ENCODE measurements around the gene SDC4.

SDC4 gene, protein sequence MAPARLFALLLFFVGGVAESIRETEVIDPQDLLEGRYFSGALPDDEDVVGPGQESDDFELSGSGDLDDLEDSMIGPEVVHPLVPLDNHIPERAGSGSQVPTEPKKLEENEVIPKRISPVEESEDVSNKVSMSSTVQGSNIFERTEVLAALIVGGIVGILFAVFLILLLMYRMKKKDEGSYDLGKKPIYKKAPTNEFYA

DNA sequence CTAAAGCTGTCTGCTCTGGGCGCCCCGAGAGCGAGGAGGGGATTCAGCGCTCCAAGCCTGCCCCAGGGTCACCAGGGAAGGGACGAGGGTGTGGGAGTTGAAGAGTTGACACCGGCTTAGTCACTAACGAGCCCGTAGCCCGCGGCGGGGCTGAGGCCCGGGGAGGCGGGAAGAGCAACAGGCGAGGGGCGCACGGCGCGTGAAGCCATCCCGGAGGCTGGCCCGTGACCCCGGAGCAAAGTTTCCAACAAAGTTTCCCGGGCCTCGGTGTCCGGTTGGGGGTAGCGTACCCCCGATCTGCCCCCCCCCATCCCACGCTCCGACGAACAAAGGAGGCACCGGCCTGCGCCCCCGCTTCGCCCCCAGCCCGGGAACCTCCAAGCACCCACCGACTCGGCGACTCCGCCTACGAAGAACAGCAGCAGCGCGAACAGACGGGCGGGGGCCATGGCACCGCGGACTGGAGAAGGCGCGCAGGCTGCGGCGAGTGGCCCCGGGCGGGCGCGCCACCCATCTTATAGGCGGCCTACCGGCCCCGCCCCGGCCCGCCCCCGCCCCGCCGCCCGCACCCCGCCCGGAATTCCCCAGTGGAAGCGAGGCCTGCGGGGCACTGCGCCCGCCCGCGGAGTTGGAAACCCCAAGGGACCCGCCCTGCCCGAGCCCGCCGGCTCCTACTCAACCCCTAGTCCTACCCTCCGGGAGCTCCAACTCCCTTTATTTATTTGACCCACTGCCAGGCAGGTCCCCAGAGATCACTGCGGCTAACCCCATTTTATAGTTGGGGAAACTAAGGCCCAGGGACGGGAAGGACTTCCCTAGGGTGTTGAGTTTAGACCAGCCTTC, at the start of gene SDC4:
Gene SDC4, minus strand, starts transcription at position 489 of the 843 bp plus-strand sequence. Its CDS starts 40 bp downstream, at position 449.
- DNase-seq (ENCODE audit: low spot score): peak; percentile 81

DNA sequence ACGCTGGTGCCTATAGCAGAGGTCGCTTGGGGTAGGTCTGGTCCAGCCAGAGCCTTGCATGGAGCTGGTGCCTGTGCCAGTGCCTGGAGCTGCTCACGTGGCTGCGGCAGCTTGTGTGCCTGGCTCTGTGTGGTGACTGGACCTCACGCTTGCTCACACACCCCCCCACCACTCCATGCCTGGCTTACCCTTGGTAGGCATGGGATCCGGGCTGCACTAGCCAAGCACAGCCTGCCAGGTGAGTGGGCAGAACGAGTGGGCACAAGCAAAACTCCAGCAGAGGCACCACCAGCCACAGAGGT, 46.8 kb upstream of the SDC4 start:
- no peak for DNase-seq (ENCODE audit: low spot score)

DNA sequence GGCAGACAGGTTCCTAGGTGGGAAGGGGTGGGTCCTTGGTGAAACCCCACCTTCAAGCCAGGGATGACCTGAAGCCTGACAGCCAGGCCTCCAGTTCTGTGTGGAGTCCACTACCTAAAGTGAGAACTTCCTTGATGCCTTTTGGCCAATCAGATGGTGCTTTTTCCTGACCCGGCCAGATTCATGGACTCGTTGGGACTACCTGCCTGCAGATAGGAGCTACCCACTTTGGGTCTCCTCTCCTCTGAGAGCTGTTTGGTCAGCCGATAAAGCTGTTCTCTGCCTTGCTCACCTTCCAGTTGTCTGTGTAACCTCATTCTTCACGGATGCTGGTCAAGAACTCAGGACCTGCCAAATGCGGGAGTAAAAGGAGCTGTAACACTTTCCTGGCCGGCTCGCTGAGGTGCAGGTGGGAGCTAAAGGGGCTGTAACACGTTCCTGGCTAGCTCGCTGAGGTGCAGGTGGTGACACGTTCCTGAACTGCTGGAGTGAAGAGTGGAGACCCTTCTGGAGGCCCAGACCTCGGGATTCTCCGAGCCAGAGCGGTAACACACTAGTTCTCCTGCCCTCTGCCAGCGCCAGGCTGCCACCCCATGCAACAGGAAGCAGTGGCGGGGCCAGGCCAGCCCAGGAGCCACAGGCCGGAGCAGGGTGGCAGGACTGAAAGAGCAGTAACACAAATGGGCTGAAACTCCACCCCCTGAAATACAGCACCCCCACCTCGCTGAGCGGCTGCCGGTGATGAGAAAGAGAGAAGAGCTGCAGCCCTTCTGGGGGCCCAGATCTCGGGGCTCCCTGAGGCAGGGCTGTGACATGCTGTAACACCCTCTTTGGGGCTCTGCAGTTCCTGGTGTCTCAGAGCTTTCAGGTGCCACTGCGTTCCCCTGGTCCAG, 46.2 kb upstream of the SDC4 start:
- DNase-seq (ENCODE audit: low spot score): no peak

DNA sequence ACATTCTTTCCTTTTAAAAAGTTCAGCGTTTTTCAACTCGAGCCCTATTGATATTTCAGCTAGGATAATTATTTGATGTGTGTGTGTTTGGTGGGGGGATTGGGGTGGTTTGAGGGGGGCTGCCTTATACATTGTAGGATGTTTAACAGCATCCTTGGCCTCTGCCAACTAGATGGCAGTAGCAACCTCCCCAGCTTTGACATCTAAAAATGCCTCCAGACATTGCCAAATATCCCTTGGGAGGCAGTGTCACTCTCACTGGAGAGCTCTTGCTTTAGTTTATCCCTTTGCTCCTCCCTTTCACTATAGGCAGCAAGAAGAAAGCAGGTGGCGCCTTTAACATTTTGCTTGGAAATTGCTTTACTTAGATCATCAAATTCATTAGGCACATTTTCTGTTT, 44.5 kb upstream of the SDC4 start:
- DNase-seq (ENCODE audit: low spot score): no peak

DNA sequence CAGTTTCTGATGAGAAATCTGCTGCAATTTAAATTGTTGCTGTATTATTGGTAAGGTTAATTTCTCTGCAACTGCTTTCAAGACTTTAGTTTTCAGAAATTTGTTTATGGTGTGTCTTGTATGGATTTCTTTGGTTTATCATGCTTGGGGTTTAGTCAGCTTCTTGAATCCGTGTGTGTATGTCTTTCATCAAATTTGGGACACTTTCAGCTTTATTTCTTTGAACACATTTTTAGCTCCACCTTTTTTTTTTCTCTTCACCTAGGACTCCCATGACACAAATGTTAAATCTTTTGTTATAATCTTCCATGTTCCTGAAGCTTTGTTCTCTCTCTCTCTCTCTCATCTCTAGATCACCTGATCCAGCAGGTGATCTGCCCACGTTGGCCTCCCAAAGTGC, 43.3 kb upstream of the SDC4 start:
- DNase-seq (ENCODE audit: low spot score): no peak

DNA sequence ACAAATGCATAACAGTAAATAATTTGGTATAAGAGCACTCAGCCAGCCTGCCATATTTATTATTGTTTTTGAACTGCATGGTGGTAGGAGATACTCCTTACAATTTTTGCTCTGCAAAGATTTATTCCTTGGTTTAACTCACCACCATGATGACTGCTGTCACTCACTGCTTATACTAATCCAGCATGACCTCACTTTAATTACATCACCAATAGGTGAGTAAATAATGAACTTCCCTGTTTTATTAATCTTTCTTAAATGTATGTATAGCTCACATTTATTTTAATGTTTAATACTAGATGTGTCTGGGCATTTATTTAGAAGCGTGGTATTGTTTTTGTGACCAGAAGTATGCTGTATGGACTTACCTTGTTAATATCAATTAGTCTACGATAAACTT, 42.7 kb upstream of the SDC4 start:
- DNase-seq (ENCODE audit: low spot score): no peak

DNA sequence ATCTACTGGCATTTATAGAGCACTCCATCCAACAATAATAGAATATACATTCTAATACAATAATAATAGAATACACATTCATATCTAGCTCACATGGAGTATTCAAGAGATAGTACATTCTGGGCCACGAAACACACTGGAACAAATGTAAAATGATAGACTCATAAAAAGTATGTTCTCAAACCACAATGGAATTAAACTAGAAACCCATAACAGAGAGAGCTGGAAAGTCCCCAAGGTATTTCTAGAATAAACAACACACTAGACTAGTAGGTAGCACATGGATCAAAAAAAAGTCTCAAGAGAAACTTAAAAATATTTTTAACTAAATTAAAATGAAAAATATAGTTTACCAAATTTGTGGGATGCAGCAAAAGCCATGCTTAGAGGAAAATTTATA, 39.0 kb upstream of the SDC4 start:
- DNase-seq (ENCODE audit: low spot score): no peak

DNA sequence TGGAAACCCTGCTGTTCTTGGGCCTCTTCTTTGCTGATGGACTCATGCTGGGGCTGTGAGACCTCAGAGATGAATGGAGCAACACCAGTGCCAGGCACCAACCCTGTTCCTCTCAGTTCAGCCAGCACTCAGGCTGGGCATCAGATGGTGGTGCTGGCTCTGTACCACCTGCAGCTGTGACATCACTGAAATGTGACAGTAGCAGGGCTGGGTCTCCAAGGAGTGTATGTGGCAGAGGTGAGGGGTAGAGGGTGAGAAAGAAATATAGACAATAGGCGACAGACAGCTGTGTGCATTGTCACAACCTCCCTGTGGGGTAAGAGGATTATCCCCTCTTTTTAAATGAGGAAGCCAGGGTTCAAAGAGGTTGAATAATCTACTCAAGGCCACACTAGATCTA, 30.0 kb upstream of the SDC4 start, which contains the start of gene TP53TG5:
Gene TP53TG5, minus strand, starts transcription at position 135 of the 400 bp plus-strand sequence. Its CDS starts 89 bp downstream, at position 46.
- DNase-seq (ENCODE audit: low spot score): no peak

DNA sequence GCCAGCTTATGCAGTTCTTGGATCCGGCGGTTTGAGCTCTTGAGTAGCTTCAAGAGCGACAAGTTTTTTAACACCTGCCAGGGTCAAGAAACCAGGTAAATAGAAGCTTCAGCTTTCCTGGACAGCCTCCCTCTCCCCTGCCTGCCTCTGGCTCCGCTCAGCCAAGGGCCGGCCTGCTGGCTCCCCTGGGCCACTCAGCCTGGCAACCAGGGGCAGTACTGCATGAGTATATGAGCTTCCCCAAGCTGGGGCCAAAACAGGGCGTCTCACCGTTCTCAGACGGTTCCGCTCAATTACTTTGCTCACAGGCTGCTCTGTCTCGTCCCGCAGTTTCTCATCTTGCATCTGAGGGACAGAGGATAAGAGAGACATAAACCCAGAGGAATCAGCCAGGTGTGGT, 29.0 kb upstream of the SDC4 start:
- no peak for DNase-seq (ENCODE audit: low spot score)

DNA sequence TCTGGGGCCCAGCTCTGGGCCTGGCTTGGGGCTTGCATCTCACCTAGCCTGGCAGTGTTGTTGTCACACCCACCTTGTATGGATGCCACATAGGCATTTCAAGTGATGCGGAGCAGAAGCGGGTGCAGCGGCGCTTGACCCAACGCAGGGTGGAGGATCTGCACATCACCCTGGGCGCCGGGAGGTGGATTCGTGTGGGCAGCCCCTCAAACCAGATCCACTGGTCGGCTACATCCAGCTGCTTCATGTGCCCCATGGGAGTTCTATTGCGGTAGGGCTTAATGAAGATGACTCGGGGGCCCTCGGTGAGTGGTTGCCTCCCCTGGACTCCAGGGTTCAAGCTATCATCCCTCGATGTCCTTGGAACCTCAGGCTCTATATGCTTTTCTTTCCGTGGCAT, 26.7 kb upstream of the SDC4 start:
- DNase-seq (ENCODE audit: low spot score): no peak

DNA sequence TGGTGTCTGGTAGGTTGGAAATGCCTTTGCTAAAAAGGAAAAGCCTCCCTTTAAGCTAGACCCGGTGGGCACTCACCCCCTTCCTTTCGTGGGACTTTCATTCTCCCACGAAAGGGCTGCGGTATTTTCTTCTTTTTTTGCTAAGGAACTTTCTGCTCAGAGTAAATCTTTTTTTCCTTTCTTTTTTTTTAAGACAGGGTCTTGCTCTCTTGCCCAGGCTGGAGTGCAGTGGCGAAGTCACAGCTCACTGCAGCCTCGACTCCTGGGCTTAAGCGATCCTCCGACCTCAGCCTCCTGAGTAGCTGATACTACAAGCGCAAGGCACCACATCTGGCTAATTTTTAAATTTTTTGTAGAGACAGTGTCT, 25.9 kb upstream of the SDC4 start:
- no peak for DNase-seq (ENCODE audit: low spot score)

DNA sequence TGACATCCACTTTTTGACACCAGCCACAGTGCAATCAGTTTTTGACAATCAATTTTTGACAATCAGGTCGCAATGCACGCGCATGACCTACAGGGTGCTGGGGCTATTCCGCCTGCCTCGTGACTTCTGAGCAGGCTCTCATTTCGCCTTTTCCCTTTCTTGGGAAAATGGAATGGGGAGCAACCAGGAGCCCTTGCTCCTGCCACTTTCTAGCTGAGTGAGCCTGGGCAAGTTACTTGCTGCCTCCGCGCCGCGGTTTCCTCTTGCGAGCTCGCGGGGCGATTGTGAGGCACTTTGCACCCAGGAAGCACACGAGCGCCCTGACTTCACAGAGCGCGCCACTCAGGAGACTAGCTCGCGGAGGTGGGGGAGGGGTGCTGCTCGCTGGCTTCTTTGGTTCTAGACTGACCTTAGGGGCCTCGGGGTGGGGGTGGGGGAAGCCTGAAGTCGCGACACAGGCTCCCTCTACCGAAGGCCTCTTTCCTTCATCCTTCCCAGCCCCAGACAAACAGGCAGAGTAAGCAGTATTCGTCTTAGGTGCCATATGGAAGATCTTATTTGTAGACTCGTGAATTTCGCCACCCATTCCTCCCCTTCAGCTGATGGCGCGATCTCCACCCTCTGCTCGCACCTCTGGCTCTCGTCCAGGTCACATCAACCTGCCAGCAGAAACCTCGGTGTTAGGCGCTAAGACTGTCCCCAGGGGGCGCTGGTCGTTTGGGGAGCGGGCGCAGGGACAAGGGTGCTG, 25.3 kb upstream of the SDC4 start:
- peak; percentile 78 for DNase-seq (ENCODE audit: low spot score)

DNA sequence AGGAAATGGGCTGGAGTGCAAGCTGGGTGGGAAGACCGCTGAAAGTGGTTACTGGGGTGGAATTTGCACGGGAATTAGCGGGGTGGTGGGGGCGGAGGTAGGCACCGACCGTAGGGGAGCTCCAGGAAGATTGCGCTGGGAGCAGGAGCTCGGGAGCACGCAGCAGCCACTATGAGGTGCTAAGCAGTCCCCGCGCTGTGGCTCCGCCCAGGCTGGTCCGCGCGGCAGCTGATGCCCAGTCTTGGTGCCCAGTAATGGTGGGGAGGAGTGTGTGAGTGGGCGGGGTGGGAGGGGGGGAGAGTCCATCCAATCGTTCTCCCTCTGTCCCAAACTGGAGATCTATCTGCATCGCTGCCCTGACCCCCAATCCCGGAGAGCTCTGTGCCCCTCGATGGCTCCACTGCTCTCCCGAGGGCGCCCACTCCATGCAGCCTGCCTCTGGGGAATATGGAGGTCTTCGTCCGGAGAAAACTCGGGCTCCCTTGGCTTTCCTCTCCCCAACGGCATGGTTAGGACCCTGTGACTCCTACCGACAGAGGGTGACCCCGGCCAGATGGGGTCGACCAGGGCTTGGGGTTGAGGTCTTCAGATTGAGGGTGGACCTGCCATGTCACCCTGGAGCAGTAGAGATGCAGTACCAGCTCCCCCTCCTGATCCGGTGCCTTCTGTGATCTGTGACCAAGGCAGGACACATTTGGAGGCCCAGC, 24.6 kb upstream of the SDC4 start:
- DNase-seq (ENCODE audit: low spot score): no peak

DNA sequence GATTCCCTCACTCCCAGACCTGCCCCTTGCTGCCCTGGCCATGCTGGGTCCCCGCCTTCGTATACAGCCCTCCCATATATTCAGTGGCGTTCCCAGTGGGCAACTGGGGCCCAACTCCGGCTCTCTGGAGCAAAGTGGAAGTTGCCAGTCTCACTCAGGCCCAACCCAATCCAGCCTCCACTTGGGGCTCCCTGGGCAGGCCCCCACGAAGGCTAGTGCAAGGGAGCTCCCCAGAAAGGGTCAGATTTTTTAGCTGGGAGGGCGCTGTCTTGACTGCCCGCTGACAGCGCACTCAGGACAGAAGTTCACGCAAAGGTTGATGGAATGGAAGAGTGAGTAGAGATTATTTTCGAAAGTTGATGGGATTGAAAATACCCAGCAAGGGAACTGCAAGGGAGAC, 24.0 kb upstream of the SDC4 start:
- DNase-seq (ENCODE audit: low spot score): no peak

DNA sequence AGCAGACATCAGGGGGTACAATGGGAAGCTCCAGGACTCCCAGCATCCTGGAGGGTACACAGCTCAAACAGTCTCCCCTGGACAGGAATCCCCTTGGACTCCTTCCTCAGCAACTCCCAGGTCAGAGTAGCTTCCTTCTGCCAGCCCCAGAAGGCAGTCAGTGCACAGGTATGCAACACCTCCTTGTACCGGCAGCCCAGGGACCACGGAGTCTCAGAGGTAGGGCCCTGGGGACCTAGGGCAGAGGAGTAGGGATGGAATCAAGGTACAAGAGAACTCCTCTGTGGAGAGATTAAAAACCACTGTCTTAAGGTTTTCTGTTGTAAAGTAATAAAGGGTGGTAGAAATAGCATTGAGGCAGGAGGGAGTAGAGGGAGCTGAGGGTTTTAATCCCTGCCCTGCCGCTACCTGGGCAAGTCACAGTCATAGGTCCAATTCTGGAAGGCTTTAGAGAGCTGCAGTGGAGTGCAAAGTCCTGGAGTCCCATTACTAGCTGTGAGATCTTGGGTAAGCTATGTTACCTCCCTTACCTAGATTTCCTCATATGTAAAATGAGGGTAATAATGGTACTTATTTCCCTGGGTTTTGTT, 22.4 kb upstream of the SDC4 start:
- DNase-seq (ENCODE audit: low spot score): no peak

DNA sequence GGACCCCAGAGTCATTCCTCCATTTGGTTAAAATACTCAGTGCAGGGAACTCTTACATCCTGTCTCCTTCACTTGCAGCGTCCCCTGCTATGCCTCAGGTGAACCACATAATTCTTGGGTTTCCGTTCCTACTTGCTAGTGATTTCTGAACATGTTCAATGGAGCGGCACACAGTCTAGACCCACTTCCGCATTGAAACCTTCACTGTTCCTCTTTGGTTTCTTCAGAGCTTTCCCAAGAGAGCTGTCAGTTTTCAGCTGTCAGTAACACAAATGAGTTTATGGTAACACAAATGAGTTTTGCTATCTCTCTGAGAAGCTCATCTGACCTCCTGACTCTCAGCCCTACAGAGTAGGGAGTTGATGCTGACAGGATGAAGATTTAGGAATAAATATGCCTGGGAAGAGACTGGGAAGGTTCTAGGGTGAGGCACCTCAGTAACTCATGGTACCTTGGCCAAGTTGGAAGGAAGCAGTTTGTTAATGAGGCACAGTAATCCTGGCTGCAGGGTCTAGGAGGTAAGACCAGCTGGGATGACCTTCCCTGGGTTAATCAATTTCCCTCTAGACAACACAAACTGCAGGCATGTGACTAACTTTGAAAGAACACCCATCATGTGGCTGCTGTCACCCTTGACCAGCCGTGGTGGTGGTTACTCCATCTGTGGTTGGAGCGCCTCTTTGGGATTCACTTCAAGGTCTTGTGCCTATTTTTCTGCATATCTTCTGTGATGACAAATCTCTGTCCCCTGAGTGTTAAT, 20.2 kb upstream of the SDC4 start:
- no peak for DNase-seq (ENCODE audit: low spot score)

DNA sequence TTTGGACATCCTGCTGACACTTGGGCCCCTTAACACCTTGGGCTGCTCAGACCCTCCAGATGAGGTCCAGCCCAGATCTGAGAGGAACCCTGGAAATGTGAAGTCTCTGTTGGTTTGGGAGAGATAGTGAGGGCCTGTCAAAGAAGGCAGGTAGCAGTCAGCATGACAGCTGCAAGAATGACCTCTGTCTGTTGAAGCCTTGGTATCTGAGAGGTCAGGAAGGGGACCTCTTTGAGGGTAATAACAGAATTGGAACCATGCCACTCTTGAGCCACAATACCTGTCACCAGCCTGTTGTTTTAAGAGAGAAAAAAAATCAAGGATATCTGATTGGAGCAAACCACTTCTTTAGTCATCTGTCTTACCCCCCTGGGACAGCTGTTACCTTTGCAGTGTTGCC, 18.9 kb upstream of the SDC4 start:
- no peak for DNase-seq (ENCODE audit: low spot score)

DNA sequence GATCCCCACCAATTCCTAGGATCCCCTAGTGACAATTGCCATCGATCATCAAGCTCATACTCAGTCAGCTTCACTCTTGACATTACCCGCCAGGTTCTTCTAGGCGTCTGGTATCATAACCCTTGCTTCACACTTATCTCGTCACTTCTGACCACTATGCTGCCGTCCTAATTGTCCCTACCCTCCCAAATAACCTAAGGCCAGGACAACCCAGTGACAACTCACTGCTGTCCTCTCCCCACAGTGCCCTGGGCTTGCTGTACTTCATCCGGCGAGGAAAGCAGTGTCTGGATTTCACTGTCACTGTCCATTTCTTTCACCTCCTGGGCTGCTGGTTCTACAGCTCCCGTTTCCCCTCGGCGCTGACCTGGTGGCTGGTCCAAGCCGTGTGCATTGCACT, 18.4 kb upstream of the SDC4 start:
- DNase-seq (ENCODE audit: low spot score): no peak

DNA sequence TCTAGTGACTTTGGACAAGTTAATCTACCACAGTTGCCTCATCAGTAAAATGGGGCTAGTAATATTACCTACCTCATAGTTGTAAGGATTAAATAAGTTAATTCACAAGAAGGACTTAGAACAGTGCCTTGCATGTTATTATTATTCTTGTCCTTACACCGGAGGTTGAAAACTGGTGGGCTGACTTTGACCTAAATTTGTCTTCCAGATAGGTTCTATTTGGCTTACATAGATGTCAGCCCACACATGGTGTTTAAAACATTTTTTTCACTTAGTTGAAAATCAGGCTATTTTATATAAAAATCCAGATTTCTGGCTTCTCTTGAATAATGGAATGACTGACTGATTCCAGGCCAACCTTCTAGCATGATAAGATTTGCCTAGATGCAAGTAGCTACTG, 18.0 kb upstream of the SDC4 start:
- no peak for DNase-seq (ENCODE audit: low spot score)

DNA sequence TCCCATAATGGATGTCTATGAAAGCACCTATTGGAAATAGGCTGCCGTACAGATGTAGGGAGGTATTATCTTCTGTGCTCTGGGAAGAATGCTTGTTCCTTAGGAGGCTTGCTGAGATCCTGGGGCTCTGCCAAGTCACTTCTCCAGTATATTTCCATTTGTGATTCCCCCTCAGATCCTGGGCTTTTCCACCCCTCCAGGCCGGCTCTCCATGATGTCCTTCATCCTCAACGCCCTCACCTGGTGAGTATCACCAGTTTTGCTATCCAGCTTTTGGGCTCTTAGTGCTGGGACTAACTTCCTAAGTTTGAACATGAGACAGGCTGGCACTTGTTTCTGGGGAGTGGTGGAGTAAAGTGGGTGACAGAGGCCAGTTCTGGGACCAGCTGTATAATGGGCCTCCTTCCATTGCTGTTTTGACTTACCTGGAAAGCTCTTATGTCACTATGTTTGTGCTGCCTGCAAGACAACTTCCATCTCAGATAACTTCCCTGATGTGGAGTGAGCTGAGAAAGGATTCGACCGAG, 17.3 kb upstream of the SDC4 start:
- DNase-seq (ENCODE audit: low spot score): no peak
